ENCODE results near the gene NINL. TPM values are rescaled to one million over a fixed set of nuclear protein-coding genes. Genes with fewer than 3 reads are reported as not detected.

The NINL gene
- total and polyA plus RNA-seq, 2 of the 8 experiments (the other 6 are each of a cell fraction or from before 2014, with no cell fraction given), result 15.3 to 30.0 TPM

- TF ChIP-seq, protein P1, sequence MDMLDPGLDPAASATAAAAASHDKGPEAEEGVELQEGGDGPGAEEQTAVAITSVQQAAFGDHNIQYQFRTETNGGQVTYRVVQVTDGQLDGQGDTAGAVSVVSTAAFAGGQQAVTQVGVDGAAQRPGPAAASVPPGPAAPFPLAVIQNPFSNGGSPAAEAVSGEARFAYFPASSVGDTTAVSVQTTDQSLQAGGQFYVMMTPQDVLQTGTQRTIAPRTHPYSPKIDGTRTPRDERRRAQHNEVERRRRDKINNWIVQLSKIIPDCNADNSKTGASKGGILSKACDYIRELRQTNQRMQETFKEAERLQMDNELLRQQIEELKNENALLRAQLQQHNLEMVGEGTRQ (IDR thresholded peaks at IDR 0.05; ENCODE audit: low read length), result no peak
- TF ChIP-seq BACH1 (IDR thresholded peaks at IDR 0.05; ENCODE audit: low read length), result no peak
These were observed 131.0 kb downstream of the NINL start (continued) for GRCh38 chr20:25454153-25454900.
